Measurements from ENCODE around the gene RNF6. TPM values are rescaled to one million over a fixed set of nuclear protein-coding genes. Genes with fewer than 3 reads are reported as not detected.

Gene RNF6
- 10 to 100 TPM; 36.2 TPM for total RNA-seq

DNA sequence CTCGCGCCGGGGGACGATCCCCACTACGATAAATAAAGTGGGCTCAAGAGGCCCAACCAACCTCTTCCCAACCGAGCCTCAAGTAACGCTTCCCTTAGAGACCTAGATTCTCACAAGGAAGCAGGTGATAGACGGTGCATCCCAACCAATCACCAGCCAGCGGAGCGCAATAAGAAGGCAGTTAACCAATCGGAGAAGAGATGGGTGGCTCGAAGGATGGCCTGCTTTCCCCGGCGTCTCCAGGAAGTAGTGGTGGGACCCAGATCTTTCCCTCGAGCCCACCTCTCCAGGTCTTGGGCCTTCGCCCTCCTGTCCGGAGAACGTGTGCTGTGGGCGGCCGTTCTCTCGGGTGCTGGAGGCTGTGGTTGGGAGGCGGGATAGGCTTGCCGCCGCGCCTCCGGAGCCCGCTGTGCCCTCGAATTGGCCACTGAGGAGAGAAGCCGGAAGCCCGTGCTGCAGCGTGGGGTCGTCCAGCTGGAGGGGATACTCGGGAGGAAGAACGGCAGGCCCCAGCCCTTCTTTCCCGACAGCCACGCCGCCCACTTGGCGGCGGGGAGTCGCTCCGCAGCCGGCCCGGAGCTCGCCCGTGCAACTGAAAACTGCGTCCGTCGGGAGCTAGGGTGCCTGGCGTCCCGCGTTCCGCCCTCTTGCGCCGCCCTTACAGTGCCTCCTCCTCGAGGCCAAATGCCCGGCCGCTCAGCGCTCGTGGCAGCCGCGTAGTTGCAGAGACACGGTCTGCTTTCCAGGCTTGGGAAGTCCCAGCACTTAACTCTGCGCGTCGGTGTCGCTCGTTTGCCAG lies at the start of gene RNF6:
TSS of gene RNF6 (minus strand) at position 594 of the 799 bp plus-strand sequence. CDS start 2,665 bp downstream, outside the sequence.
- Mint-ChIP-seq H3K36me3 (ENCODE audit: low read depth) (peaks cover 28% of the 10 kb centered on the region), H3K4me1 (ENCODE audit: low read depth) (peaks cover 39% of the 10 kb centered on the region), H3K27me3 (no peaks in the 10 kb centered on the region), H3K4me3 (peak within 1 kb of the TSS; percentile 100), H3K27ac (peak within 1 kb of the TSS; percentile 100), H3K9me3 (no peaks in the 10 kb centered on the region)
- DNase-seq (peak; percentile 94), ATAC-seq (peak; percentile 96)
- POLR2A ChIA-PET = interaction anchor here (1.0 to 2.3 kb wide), 7 partner anchors 11 to 36 kb away, joined by 3 to 8 read pairs (median 4); partner anchors contain the start of gene CDK8
- TF ChIP-seq, protein P1, sequence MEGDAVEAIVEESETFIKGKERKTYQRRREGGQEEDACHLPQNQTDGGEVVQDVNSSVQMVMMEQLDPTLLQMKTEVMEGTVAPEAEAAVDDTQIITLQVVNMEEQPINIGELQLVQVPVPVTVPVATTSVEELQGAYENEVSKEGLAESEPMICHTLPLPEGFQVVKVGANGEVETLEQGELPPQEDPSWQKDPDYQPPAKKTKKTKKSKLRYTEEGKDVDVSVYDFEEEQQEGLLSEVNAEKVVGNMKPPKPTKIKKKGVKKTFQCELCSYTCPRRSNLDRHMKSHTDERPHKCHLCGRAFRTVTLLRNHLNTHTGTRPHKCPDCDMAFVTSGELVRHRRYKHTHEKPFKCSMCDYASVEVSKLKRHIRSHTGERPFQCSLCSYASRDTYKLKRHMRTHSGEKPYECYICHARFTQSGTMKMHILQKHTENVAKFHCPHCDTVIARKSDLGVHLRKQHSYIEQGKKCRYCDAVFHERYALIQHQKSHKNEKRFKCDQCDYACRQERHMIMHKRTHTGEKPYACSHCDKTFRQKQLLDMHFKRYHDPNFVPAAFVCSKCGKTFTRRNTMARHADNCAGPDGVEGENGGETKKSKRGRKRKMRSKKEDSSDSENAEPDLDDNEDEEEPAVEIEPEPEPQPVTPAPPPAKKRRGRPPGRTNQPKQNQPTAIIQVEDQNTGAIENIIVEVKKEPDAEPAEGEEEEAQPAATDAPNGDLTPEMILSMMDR (IDR thresholded peaks at IDR 0.05) = no peak
- intact Hi-C loops (cut with micrococcal nuclease) = no loop called here
- CTCF ChIA-PET = interaction anchor here (1.3 to 2.4 kb wide), 4 partner anchors 33 to 476 kb away, joined by 3 to 12 read pairs (median 4); no protein-coding TSS in a partner anchor

GRCh38 chr13:26270707-26271106 lies 48.6 kb upstream of the RNF6 start:
- TF ChIP-seq, protein P1 (IDR thresholded peaks at IDR 0.05) = no peak
- DNase-seq (no peak), ATAC-seq (no peak)
- Mint-ChIP-seq H3K27ac (no peak overlapping the region), H3K4me1 (ENCODE audit: low read depth) (peaks cover 37% of the 10 kb centered on the region), H3K4me3 (no peak overlapping the region), H3K9me3 (no peaks in the 10 kb centered on the region), H3K27me3 (no peaks in the 10 kb centered on the region), H3K36me3 (ENCODE audit: low read depth) (no peaks in the 10 kb centered on the region)
- intact Hi-C loops (cut with micrococcal nuclease) = no loop called here
- ChIA-PET POLR2A (interaction anchor here (1.0 kb wide), 1 partner anchor 17 kb away, joined by 4 read pairs; no protein-coding TSS in a partner anchor), CTCF (no interaction called here)

GRCh38 chr13:26266311-26266710 lies 44.2 kb upstream of the RNF6 start:
- TF ChIP-seq, protein P1 (IDR thresholded peaks at IDR 0.05) = no peak
- CTCF ChIA-PET = no interaction called here
- no peak for ATAC-seq
- Mint-ChIP-seq H3K9me3 (peaks cover 1% of the 10 kb centered on the region), H3K4me1 (ENCODE audit: low read depth) (peaks cover 50% of the 10 kb centered on the region), H3K27me3 (no peaks in the 10 kb centered on the region), H3K27ac (no peak overlapping the region), H3K4me3 (no peak overlapping the region), H3K36me3 (ENCODE audit: low read depth) (peaks cover 3% of the 10 kb centered on the region)
- DNase-seq = no peak
- POLR2A ChIA-PET = interaction anchor here (1.2 kb wide), 1 partner anchor 12 kb away, joined by 3 read pairs; no protein-coding TSS in a partner anchor
- intact Hi-C loops (cut with micrococcal nuclease) = no loop called here

- POLR2A ChIA-PET = no interaction called here
- TF ChIP-seq, protein P1 (IDR thresholded peaks at IDR 0.05) = no peak
- Mint-ChIP-seq H3K9me3 (peaks cover 1% of the 10 kb centered on the region), H3K27ac (no peak overlapping the region), H3K4me1 (ENCODE audit: low read depth) (peaks cover 40% of the 10 kb centered on the region), H3K27me3 (no peaks in the 10 kb centered on the region), H3K36me3 (ENCODE audit: low read depth) (peaks cover 3% of the 10 kb centered on the region), H3K4me3 (no peak overlapping the region)
- intact Hi-C loops (cut with micrococcal nuclease) = no loop called here
- ATAC-seq (no peak), DNase-seq (no peak)
- CTCF ChIA-PET = no interaction called here
Observed at GRCh38 chr13:26262156-26262555, 40.0 kb upstream of the RNF6 start.

- DNase-seq (no peak), ATAC-seq (no peak)
- CTCF ChIA-PET = no interaction called here
- H3K27ac Mint-ChIP-seq = no peak overlapping the region
- POLR2A ChIA-PET = no interaction called here
- intact Hi-C loops (cut with micrococcal nuclease) = no loop called here
- H3K4me3 Mint-ChIP-seq = no peak overlapping the region
- TF ChIP-seq, protein P1 (IDR thresholded peaks at IDR 0.05) = no peak
- no peaks in the 10 kb centered on the region for H3K27me3 Mint-ChIP-seq
- H3K9me3 Mint-ChIP-seq = peaks cover 1% of the 10 kb centered on the region
- peaks cover 1% of the 10 kb centered on the region for H3K36me3 Mint-ChIP-seq (ENCODE audit: low read depth)
- H3K4me1 Mint-ChIP-seq (ENCODE audit: low read depth) = peaks cover 40% of the 10 kb centered on the region
Observed at GRCh38 chr13:26259634-26260033, 37.5 kb upstream of the RNF6 start.

Data from activated CD8-positive, alpha-beta T cell treated with anti-CD3 and anti-CD28 coated beads for 36 hours (primary cell).